Smooth muscle cell of the brain vasculature (primary cell): Measurements from ENCODE around the gene INPP5A.

Experiments
- DNase-seq: peaks from one replicate; pipeline ENCODE4 v3.0.0-alpha.2; 2012; ENCODE audit warnings: low read depth, low spot score

The INPP5A gene

GRCh38 chr10:132627666-132628531 is 90.3 kb downstream of the INPP5A start:
- no peak for DNase-seq

- no peak for DNase-seq
Observed at GRCh38 chr10:132628966-132629900, 91.6 kb downstream of the INPP5A start.

- DNase-seq = no peak
Observed at GRCh38 chr10:132630156-132630555, 92.6 kb downstream of the INPP5A start.

- DNase-seq = no peak
Observed at GRCh38 chr10:132630666-132631337, 93.2 kb downstream of the INPP5A start.

- DNase-seq = no peak
Observed at GRCh38 chr10:132631338-132631735, 93.8 kb downstream of the INPP5A start.

GRCh38 chr10:132632091-132632561 is 94.5 kb downstream of the INPP5A start:
- no peak for DNase-seq

GRCh38 chr10:132632851-132633684 is 95.5 kb downstream of the INPP5A start:
- DNase-seq = no peak

GRCh38 chr10:132634241-132634946 is 96.8 kb downstream of the INPP5A start:
- no peak for DNase-seq

GRCh38 chr10:132634947-132635271 is 97.3 kb downstream of the INPP5A start:
- DNase-seq = no peak

- no peak for DNase-seq
Observed at GRCh38 chr10:132636358-132636757, 98.8 kb downstream of the INPP5A start.

- DNase-seq = peak; percentile 50
Observed at GRCh38 chr10:132637477-132638129, 100.0 kb downstream of the INPP5A start.

GRCh38 chr10:132638130-132638515 is 100.5 kb downstream of the INPP5A start:
- no peak for DNase-seq

- no peak for DNase-seq
Observed at GRCh38 chr10:132639470-132639869, 101.9 kb downstream of the INPP5A start.

- DNase-seq = no peak
Observed at GRCh38 chr10:132640326-132641125, 102.9 kb downstream of the INPP5A start.

GRCh38 chr10:132641401-132641800 is 103.8 kb downstream of the INPP5A start:
- DNase-seq = no peak

- DNase-seq = no peak
Observed at GRCh38 chr10:132641966-132642731, 104.6 kb downstream of the INPP5A start.

- no peak for DNase-seq
Observed at GRCh38 chr10:132642732-132643008, 105.1 kb downstream of the INPP5A start.

GRCh38 chr10:132643709-132644526 is 106.3 kb downstream of the INPP5A start:
- DNase-seq = no peak
